ENCODE results near the gene FBXL22.

Gene FBXL22

DNA sequence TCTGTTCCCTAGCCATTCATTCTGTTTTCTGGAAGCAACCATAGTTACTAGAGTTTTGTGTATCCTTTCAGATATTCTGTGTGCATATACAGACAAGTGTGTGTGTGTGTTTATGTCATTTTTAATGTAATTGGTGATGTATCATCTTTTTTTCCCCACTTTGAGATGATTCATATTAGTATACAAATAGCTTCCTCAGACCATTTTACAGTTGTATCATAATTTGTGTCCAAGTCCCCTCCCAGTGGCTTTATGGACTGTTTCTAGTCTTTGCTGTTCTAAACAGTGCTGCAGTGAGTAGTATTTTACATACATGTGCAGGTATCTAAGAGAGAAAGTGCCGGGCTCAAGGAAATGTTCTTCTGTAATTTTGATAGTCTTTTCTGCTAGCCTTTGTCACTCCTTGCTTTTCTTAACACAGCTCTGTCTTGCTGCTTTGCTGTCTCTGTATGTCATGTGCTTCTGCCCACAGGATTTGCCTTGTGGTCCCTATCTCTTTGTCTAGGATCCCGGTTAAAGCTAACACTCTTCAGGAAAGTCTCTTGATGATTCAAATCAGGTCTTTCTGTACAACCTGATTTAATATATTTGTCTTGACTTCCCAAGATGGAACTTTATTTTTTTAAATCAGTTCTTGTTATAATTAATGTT is 31.5 kb upstream of the FBXL22 start:
- no peaks in the 10 kb centered on the region for H3K27me3 ChIP-seq
- H3K4me3 ChIP-seq (ENCODE audit: low read depth, low read length): no peak overlapping the region
- DNase-seq: no peak
- no peaks in the 10 kb centered on the region for H3K4me1 ChIP-seq
- H3K36me3 ChIP-seq: peaks cover 57% of the 10 kb centered on the region
- H3K9me3 ChIP-seq: no peaks in the 10 kb centered on the region
- TF ChIP-seq, protein P1, sequence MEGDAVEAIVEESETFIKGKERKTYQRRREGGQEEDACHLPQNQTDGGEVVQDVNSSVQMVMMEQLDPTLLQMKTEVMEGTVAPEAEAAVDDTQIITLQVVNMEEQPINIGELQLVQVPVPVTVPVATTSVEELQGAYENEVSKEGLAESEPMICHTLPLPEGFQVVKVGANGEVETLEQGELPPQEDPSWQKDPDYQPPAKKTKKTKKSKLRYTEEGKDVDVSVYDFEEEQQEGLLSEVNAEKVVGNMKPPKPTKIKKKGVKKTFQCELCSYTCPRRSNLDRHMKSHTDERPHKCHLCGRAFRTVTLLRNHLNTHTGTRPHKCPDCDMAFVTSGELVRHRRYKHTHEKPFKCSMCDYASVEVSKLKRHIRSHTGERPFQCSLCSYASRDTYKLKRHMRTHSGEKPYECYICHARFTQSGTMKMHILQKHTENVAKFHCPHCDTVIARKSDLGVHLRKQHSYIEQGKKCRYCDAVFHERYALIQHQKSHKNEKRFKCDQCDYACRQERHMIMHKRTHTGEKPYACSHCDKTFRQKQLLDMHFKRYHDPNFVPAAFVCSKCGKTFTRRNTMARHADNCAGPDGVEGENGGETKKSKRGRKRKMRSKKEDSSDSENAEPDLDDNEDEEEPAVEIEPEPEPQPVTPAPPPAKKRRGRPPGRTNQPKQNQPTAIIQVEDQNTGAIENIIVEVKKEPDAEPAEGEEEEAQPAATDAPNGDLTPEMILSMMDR (IDR thresholded peaks at IDR 0.05; ENCODE audit: low read depth, low read length): no peak

DNA sequence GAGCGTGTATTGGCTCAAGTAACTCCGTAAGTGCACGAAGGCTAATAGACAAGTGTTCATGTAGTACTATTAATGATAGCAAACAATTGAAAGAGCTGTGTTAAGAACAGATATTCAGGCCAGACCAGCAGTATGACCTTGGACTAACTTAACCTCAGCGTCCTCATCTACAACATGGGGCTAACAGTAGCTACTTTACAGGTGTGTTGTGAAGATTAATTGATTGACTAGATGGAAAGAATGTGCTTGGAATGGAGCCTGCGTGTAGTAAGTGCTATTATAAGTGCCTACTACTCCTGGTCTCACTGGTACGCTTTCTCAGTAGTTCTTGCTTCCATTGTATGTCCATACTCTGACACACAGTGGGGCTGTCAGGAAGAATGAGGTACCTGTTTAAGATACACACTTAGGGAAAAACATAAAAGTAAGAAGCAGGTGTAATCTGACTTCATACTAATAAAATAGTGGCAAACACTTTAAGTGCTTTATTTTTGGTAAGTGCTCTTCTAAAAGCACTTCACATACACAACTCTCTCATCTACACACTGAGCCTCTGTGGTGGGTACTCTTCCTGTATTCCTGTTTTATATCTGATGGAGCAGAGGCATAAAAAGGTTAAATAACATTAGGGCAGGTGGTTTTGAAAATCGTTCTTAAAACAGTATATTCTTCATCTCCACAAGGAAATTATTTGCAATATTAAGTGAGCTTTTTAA is 24.3 kb upstream of the FBXL22 start:
- TF ChIP-seq, protein P1 (IDR thresholded peaks at IDR 0.05; ENCODE audit: low read depth, low read length): no peak
- H3K36me3 ChIP-seq: peaks cover 55% of the 10 kb centered on the region

DNA sequence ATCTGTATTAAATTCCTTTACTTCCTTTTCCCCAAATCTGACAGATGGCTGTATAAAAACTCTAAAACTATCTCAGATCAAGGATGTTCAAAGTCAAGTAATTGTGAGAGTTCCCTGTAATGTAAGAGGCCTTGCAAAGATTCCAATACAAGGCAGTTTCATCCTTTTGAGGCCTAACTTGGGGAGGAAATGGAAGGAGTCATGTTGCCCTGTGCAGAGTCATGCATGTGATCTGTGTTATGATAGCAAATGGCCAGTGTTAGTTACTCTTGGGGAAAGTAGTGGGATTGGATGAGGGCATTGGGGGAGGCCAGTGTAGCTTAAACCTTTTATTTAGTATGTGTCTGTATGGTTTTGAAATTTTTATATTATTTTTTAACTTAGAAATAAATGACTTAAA is 23.7 kb upstream of the FBXL22 start:
- Histone ChIP-seq H3K27me3 (no peaks in the 10 kb centered on the region), H3K4me1 (no peaks in the 10 kb centered on the region), H3K9me3 (no peaks in the 10 kb centered on the region), H3K36me3 (peaks cover 55% of the 10 kb centered on the region), H3K4me3 (ENCODE audit: low read depth, low read length) (no peak overlapping the region)
- TF ChIP-seq, protein P1 (IDR thresholded peaks at IDR 0.05; ENCODE audit: low read depth, low read length): no peak
- DNase-seq: no peak

More for the DNA sequence above, 24.3 kb upstream of the FBXL22 start:
- Histone ChIP-seq H3K4me1 (no peaks in the 10 kb centered on the region), H3K4me3 (ENCODE audit: low read depth, low read length) (no peak overlapping the region), H3K9me3 (no peaks in the 10 kb centered on the region), H3K27me3 (no peaks in the 10 kb centered on the region)
- DNase-seq: no peak

DNA sequence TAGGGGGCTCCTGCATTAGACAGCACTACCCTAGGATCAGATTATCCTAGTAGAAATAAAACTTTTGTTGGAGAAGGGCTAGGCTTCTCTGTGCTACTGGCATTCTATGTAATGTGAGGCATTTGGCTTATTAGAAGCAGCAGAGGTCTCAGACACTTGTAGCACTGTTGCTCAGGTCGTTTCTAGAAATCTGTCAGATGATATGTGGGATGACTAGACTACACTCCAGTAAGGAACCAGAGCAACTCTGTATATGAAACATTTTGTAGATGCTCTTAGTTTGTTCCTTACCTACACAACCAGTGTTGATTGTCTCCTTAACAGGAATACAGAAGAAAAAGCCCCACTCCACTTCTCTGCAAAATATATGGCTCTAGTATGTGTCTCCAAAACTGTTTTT is 21.9 kb upstream of the FBXL22 start:
- Histone ChIP-seq H3K36me3 (peaks cover 54% of the 10 kb centered on the region), H3K4me3 (ENCODE audit: low read depth, low read length) (no peak overlapping the region), H3K27me3 (no peaks in the 10 kb centered on the region), H3K9me3 (no peaks in the 10 kb centered on the region), H3K4me1 (peaks cover 6% of the 10 kb centered on the region; the same call in 1 of the 2 replicates)
- DNase-seq: no peak
- TF ChIP-seq, protein P1 (IDR thresholded peaks at IDR 0.05; ENCODE audit: low read depth, low read length): no peak

DNA sequence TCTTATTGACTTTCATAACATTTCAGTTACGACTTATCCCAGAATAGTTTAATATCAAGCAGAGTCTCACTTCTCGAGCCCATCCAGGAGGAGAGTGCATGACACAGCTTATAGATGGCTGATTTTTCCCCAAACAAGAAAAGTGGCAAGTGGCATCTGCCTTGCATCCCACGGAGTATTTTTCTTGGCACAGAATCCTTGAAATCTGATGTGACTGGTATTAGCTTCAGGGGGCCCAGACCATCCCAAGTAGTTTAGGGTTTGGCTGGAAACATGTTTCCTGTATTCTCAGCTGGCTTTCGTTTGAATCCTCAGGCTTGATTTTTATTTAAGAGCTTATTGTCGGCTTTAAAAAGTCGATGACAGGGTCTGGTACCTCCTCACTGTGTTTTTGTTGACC is 20.7 kb upstream of the FBXL22 start:
- Histone ChIP-seq H3K9me3 (no peaks in the 10 kb centered on the region), H3K4me1 (peaks cover 6% of the 10 kb centered on the region; the same call in 1 of the 2 replicates), H3K36me3 (peaks cover 42% of the 10 kb centered on the region), H3K27me3 (no peaks in the 10 kb centered on the region), H3K4me3 (ENCODE audit: low read depth, low read length) (no peak overlapping the region)
- DNase-seq: no peak
- TF ChIP-seq, protein P1 (IDR thresholded peaks at IDR 0.05; ENCODE audit: low read depth, low read length): no peak

DNA sequence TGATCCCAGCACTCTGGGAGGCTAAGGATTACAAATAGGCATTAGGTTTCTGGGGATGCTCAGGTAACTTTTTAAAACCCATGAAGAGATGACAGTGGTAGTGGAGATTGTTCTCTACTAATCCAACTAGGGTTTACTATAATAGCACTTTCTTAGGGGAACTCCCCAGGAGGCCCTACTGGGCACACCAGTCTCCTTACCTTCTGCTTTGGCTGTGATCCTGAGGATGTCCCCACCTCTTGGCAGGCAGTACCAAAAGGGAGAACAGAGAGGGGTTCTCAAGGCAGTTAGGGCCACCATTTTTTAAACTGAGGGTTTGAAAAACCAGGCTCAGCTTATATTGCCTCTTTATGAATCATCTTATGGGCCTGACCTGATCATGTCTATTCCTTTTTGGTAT is 15.0 kb upstream of the FBXL22 start:
- peaks cover 6% of the 10 kb centered on the region; the same call in 1 of the 2 replicates for H3K4me1 ChIP-seq
- no peaks in the 10 kb centered on the region for H3K9me3 ChIP-seq
- H3K4me3 ChIP-seq (ENCODE audit: low read depth, low read length): no peak overlapping the region
- H3K27me3 ChIP-seq: no peaks in the 10 kb centered on the region
- peaks cover 34% of the 10 kb centered on the region for H3K36me3 ChIP-seq
- no peak for DNase-seq
- TF ChIP-seq, protein P1 (IDR thresholded peaks at IDR 0.05; ENCODE audit: low read depth, low read length): no peak
